Fibroblast of mammary gland (primary cell): ENCODE results near the gene FMN1.

Experiments
- DNase-seq: peaks from one replicate; pipeline ENCODE4 v3.0.0-alpha.2; 2010; ENCODE audit warnings: low read depth
- H3K4me3 ChIP-seq: 2 replicates; pipeline ENCODE4 v1.5.1; 2011; ENCODE audit warnings: low read depth, mild to moderate bottlenecking, low read length, moderate library complexity; ENCODE audit not compliant: control insufficient read depth
- CTCF ChIP-seq: conservative IDR thresholded peaks from 2 replicates; pipeline ENCODE4 v1.5.1; 2011; ENCODE audit warnings: low read depth, low read length, inconsistent platforms; ENCODE audit not compliant: control insufficient read depth, insufficient read depth

Gene FMN1

GRCh38 chr15:33069161-33069560 lies 125.4 kb downstream of the FMN1 start:
- no peak for DNase-seq
- no peak for TF ChIP-seq CTCF
- no peak overlapping the region for H3K4me3 ChIP-seq

- no peak overlapping the region for H3K4me3 ChIP-seq
- no peak for TF ChIP-seq CTCF
- peak; percentile 12 for DNase-seq
Observed at GRCh38 chr15:33068511-33068990, 126.0 kb downstream of the FMN1 start.

GRCh38 chr15:33068007-33068481 lies 126.5 kb downstream of the FMN1 start:
- TF ChIP-seq CTCF = no peak
- peak; percentile 33 for DNase-seq
- H3K4me3 ChIP-seq = no peak overlapping the region

GRCh38 chr15:33067456-33067855 lies 127.1 kb downstream of the FMN1 start:
- TF ChIP-seq CTCF = no peak
- DNase-seq = peak; percentile 64
- no peak overlapping the region for H3K4me3 ChIP-seq

GRCh38 chr15:33066584-33066983 lies 127.9 kb downstream of the FMN1 start:
- DNase-seq = no peak
- H3K4me3 ChIP-seq = no peak overlapping the region

GRCh38 chr15:33064878-33065277 lies 129.6 kb downstream of the FMN1 start:
- H3K4me3 ChIP-seq = no peak overlapping the region
- peak; percentile 53 for DNase-seq

More at GRCh38 chr15:33066584-33066983, 127.9 kb downstream of the FMN1 start:
- no peak for TF ChIP-seq CTCF

More at GRCh38 chr15:33064878-33065277, 129.6 kb downstream of the FMN1 start:
- no peak for TF ChIP-seq CTCF
